Spleen (tissue), 7 donors: ENCODE measurements around the gene CFI.

Source experiments
- POLR2A ChIP-seq, 3 donors: fragments of 450-650 bp; IDR thresholded peaks; one replicate each; pipeline ENCODE4 v1.5.1; 2017; ENCODE audit warnings: antibody characterized with exemption in 3 of 3, mild to moderate bottlenecking in 1 of 3
- POLR2AphosphoS5 ChIP-seq, 3 donors: sonication (generic); formaldehyde crosslinking; IDR thresholded peaks; one replicate each; pipeline ENCODE4 v1.5.1; 2017; ENCODE audit warnings: antibody characterized with exemption in 3 of 3
- TF ChIP-seq, protein P1 (sequence below), 11 experiments: fragments of 200-600 bp in 7 of 11; fragments of 450-650 bp in 4 of 11; sonication (generic) in 4 of 11; IDR thresholded peaks in 8 of 11; conservative IDR thresholded peaks in 3 of 11; 1 replicate in 7 of 11; 2 replicates in 4 of 11; pipeline versions ENCODE4 v1.4.0 to v1.8.0; 2016 to 2021; ENCODE audit warnings: antibody characterized with exemption in 11 of 11, inconsistent platforms in 4 of 11, mild to moderate bottlenecking in 1 of 11
- donor health status: DM: no; HTN: no; CAD: no; lungs with moderate emphysema.
- donor health status: DM: no; HTN: no; CAD: no.
- donor health status: DM: no; HTN: no; CAD: no.

DNA sequence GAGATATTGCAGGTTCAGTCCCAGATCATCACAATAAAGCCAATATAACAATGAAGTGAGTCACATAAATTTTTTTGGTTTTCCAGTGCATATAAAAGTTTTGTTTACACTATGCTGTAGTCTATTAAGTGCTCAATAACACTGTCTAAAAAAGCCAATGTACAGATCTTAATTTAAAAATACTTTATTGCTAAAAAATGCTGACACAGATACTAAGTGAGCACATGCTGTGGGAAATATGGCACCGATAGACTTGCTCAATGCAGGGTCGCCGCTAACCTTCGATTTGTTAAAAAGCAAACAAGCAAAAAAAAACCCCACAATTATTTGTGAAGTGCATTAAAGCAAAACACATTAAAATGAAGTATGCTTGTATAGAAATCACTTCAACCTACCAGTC is 82.2 kb downstream of the CFI start:
- no peak for TF ChIP-seq POLR2AphosphoS5 (IDR thresholded peaks at IDR 0.05)
- TF ChIP-seq POLR2A (IDR thresholded peaks at IDR 0.05), result no peak
- TF ChIP-seq, protein P1, sequence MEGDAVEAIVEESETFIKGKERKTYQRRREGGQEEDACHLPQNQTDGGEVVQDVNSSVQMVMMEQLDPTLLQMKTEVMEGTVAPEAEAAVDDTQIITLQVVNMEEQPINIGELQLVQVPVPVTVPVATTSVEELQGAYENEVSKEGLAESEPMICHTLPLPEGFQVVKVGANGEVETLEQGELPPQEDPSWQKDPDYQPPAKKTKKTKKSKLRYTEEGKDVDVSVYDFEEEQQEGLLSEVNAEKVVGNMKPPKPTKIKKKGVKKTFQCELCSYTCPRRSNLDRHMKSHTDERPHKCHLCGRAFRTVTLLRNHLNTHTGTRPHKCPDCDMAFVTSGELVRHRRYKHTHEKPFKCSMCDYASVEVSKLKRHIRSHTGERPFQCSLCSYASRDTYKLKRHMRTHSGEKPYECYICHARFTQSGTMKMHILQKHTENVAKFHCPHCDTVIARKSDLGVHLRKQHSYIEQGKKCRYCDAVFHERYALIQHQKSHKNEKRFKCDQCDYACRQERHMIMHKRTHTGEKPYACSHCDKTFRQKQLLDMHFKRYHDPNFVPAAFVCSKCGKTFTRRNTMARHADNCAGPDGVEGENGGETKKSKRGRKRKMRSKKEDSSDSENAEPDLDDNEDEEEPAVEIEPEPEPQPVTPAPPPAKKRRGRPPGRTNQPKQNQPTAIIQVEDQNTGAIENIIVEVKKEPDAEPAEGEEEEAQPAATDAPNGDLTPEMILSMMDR (IDR thresholded peaks at IDR 0.05 in 8 of 11, conservative IDR thresholded peaks at IDR 0.05 in 3 of 11), result no peak
